Rectal smooth muscle tissue (tissue), 1 donor: ENCODE data around the gene AGBL1.

Experiments used
- H3K27ac ChIP-seq: one replicate; pipeline ENCODE4 v1.7.0; 2013; ENCODE audit warnings: low read depth, low read length, inconsistent platforms
- H3K27me3 ChIP-seq: one replicate; pipeline ENCODE4 v1.7.0; 2013; ENCODE audit warnings: low read length; ENCODE audit not compliant: control insufficient read depth, insufficient read depth
- H3K36me3 ChIP-seq: one replicate; pipeline ENCODE4 v1.7.0; 2013; ENCODE audit warnings: low read length; ENCODE audit not compliant: control insufficient read depth, insufficient read depth
- H3K4me1 ChIP-seq: one replicate; pipeline ENCODE4 v1.7.0; 2013; ENCODE audit warnings: low read length; ENCODE audit not compliant: control insufficient read depth, insufficient read depth
- H3K4me3 ChIP-seq: one replicate; pipeline ENCODE4 v1.7.0; 2013; ENCODE audit warnings: low read length
- H3K9ac ChIP-seq: one replicate; pipeline ENCODE4 v1.7.0; 2013; ENCODE audit warnings: low read length

The AGBL1 gene

DNA sequence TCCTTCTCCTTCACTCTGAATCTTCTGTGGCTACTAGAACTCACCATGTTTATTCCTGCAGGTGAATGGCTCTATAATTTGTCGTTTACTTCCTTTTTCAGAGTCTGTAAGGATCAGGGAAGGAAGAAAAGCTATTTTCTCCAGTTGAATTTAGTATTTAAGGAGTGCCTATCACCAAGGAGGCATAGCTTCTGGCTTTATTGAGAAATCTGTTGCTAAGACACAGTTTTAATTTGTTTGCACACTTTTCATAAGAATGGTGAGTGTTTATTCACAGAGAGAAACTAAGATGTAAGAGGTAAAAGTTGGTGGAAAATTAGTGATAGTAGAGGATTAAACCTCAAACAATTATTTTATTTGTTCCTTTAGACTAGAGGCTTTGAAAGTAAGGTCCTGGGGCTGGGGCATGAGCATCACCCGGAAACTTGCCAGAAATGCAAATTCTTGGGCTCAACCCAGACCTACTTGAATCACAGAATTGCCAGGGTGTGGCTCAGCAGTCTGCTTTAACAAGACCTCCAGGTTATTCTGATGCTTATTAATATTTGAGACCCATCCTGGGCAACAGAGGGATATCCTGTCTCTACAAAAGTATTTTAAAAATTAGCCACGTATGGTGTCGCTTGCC, 461.3 kb downstream of the AGBL1 start:
- H3K27ac ChIP-seq = no peak overlapping the region
- no peaks in the 10 kb centered on the region for H3K36me3 ChIP-seq

DNA sequence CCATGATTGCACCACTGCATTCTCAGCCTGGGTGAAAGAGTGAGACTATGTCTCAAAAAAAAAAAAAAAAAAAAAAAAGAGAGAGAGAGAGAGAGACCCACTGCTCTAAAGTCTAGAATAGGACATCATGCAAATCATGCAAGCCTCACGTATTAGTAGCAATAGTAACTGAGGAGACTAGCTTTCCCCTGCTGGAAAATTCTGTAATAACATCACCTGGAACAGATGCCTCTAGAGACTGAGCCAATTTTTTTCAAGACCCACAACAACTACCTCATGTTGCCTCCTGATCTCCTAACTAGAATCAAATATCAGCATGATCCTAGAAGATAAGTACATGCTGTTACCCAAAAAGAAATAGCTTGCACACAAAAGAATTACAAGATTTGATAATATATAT, 461.9 kb downstream of the AGBL1 start:
- H3K27ac ChIP-seq = no peak overlapping the region
- no peaks in the 10 kb centered on the region for H3K4me1 ChIP-seq
- no peaks in the 10 kb centered on the region for H3K36me3 ChIP-seq
- no peaks in the 10 kb centered on the region for H3K27me3 ChIP-seq
- no peak overlapping the region for H3K4me3 ChIP-seq
- H3K9ac ChIP-seq = no peak overlapping the region

More for the DNA sequence above, 461.3 kb downstream of the AGBL1 start:
- Histone ChIP-seq H3K4me3 (no peak overlapping the region), H3K27me3 (no peaks in the 10 kb centered on the region), H3K4me1 (no peaks in the 10 kb centered on the region), H3K9ac (no peak overlapping the region)

DNA sequence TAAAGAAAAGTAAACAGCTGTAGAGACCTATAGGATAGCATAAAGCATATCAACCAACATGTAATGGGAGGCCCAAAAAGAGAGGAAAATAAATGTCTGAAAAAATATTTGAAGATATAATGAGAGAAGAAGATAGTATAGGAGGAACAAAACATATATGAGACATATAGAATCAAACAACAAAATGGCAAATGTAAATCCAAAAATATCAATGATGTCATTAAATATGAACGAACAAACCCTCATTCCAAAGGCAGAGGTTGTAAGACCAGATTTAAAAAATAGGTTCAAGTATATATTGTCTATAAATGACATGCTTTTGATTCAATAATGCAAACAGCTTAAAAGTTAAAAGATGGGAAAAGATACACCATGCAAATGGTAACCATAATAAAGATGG, 470.4 kb downstream of the AGBL1 start:
- Histone ChIP-seq H3K9ac (no peak overlapping the region), H3K27ac (no peak overlapping the region), H3K27me3 (no peaks in the 10 kb centered on the region), H3K36me3 (no peaks in the 10 kb centered on the region), H3K4me1 (no peaks in the 10 kb centered on the region), H3K4me3 (no peak overlapping the region)

DNA sequence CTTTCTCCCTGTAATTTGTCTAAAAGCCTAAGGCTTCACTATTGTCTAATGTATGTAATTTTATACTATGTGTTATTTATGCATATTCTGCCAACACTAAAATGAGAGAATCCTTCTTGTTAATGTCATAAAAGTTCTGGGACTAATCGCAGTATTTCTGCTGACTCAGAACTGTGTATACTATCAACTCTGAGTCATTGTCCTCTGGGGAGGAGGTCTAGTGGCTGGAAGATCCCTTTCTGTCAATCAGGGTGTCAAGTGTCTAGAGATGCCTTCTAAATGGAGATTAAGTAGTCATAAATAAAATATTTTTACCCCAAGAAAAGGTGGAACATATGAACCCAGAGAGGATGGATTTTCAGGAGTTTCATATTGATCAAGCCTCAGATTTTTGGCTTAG, 473.4 kb downstream of the AGBL1 start:
- Histone ChIP-seq H3K27me3 (no peaks in the 10 kb centered on the region), H3K4me1 (no peaks in the 10 kb centered on the region), H3K27ac (no peak overlapping the region), H3K36me3 (no peaks in the 10 kb centered on the region), H3K9ac (no peak overlapping the region), H3K4me3 (no peak overlapping the region)

DNA sequence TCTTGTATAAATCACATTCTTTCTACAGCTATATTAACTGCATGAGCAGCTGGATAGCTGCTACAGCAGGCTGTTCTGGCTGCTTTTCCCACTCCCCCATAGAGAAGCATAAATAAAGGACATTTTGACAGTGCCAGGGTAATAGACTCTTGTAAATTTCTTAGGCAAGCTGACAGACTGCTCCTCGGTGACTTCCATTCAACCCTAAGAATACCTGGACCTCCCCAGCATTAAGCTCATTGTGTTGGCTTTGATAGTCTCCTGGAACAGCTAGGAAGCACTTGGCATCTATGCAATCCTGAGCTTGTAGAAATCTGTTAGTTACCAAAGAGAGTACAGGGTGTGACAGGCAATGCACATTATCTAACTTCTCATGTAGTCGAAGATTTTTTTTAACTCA, 475.4 kb downstream of the AGBL1 start:
- Histone ChIP-seq H3K9ac (no peak overlapping the region), H3K27me3 (no peaks in the 10 kb centered on the region), H3K36me3 (no peaks in the 10 kb centered on the region), H3K4me3 (no peak overlapping the region), H3K4me1 (no peaks in the 10 kb centered on the region), H3K27ac (no peak overlapping the region)

- H3K27me3 ChIP-seq = no peaks in the 10 kb centered on the region
- no peak overlapping the region for H3K9ac ChIP-seq
- H3K4me1 ChIP-seq = no peaks in the 10 kb centered on the region
- H3K4me3 ChIP-seq = no peak overlapping the region
- H3K27ac ChIP-seq = no peak overlapping the region
- H3K36me3 ChIP-seq = no peaks in the 10 kb centered on the region
These were observed 476.3 kb downstream of the AGBL1 start for GRCh38 chr15:86555939-86556338.

- Histone ChIP-seq H3K4me1 (no peaks in the 10 kb centered on the region), H3K4me3 (no peak overlapping the region), H3K36me3 (no peaks in the 10 kb centered on the region), H3K27ac (no peak overlapping the region), H3K9ac (no peak overlapping the region), H3K27me3 (no peaks in the 10 kb centered on the region)
These were observed 476.8 kb downstream of the AGBL1 start for GRCh38 chr15:86556396-86557017.

GRCh38 chr15:86557018-86557550, 477.4 kb downstream of the AGBL1 start:
- no peak overlapping the region for H3K27ac ChIP-seq
- H3K4me3 ChIP-seq = no peak overlapping the region
- H3K4me1 ChIP-seq = no peaks in the 10 kb centered on the region
- no peaks in the 10 kb centered on the region for H3K27me3 ChIP-seq
- H3K9ac ChIP-seq = no peak overlapping the region
- no peaks in the 10 kb centered on the region for H3K36me3 ChIP-seq

DNA sequence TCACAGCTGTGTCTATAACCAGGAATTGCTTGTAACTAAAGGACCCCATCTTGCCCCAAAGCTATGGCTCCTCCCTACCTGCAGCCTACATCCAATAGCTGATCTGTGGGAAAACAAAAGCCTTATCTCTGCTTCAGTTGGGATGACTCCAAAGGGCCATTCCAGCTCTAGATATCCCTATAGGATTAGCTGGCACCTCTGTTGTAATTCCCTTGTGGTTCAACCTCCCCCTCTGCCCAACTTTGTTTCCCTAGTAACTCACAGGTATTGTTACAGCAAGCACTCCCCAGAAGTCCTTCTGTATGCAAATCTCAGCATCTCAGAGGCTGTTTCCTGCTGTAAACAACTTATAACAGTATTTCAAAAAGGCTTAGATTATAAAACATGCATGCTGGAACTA, 478.6 kb downstream of the AGBL1 start:
- H3K27ac ChIP-seq = no peak overlapping the region
- no peaks in the 10 kb centered on the region for H3K4me1 ChIP-seq
- H3K4me3 ChIP-seq = no peak overlapping the region
- H3K9ac ChIP-seq = no peak overlapping the region
- H3K27me3 ChIP-seq = no peaks in the 10 kb centered on the region
- no peaks in the 10 kb centered on the region for H3K36me3 ChIP-seq

DNA sequence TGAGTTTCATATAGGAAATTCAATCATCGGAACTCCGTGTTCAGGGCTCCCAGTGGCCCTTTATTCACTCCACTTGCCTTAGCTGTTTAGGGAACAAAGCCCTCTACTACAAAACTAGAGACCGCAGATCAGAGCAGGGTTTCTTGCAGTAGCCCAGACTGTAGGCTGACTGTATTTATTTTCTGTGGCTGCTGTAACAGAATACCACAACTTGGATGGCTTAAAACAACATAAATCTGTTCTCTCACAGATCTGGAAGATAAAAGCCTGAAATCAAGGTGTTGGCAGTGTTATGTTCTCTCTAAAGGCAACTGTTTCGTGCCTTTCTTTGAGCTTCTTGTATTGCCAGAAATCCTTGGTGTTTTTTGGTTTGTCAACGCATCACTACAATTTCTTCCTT, 479.0 kb downstream of the AGBL1 start:
- Histone ChIP-seq H3K4me3 (no peak overlapping the region), H3K27ac (no peak overlapping the region), H3K36me3 (no peaks in the 10 kb centered on the region), H3K9ac (no peak overlapping the region), H3K27me3 (no peaks in the 10 kb centered on the region), H3K4me1 (no peaks in the 10 kb centered on the region)

DNA sequence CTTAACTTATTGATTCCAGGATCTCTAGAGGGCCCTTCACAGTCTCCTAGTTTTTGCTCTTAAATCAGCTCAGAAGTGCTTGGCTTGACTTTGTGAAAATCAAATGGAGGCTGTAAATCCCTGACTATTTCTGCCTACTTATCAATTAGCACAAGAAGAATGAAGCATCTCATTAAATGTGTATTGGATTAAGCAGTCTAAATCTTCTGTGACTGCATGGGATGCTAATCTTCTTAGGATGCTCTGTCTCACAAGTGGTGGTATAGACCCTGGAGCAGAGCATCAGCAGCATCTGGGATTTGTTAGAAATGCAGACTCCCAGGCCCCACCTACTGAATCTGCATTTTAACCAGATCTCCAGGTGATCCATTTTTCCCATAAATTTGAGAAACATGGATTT, 488.7 kb downstream of the AGBL1 start:
- H3K36me3 ChIP-seq = no peaks in the 10 kb centered on the region
- no peak overlapping the region for H3K9ac ChIP-seq
- no peak overlapping the region for H3K4me3 ChIP-seq
- no peak overlapping the region for H3K27ac ChIP-seq
- H3K27me3 ChIP-seq = no peaks in the 10 kb centered on the region
- no peaks in the 10 kb centered on the region for H3K4me1 ChIP-seq

- Histone ChIP-seq H3K36me3 (no peaks in the 10 kb centered on the region), H3K27ac (no peak overlapping the region), H3K4me1 (no peaks in the 10 kb centered on the region)
These were observed 491.1 kb downstream of the AGBL1 start for GRCh38 chr15:86570738-86571137.

GRCh38 chr15:86571873-86572272, 492.2 kb downstream of the AGBL1 start:
- H3K27me3 ChIP-seq = no peaks in the 10 kb centered on the region
- H3K36me3 ChIP-seq = no peaks in the 10 kb centered on the region
- H3K4me3 ChIP-seq = no peak overlapping the region
- H3K9ac ChIP-seq = no peak overlapping the region
- H3K4me1 ChIP-seq = no peaks in the 10 kb centered on the region
- no peak overlapping the region for H3K27ac ChIP-seq

More at GRCh38 chr15:86570738-86571137, 491.1 kb downstream of the AGBL1 start:
- Histone ChIP-seq H3K9ac (no peak overlapping the region), H3K4me3 (no peak overlapping the region), H3K27me3 (no peaks in the 10 kb centered on the region)
